MV-4-11 (cell line): ENCODE measurements around the gene RCOR1.
A peak's percentile ranks its signal among the peaks of the same experiment; 100 is the strongest.
"Not testable (repeated sequence)": the region's sequence is repeated elsewhere in the genome, so short reads cannot be mapped to it uniquely, and the experiment has no call there.

Source experiments
- DNase-seq: peaks from one replicate; lab custom pipeline; 2025; lab: John Stamatoyannopoulos, UW

The RCOR1 gene

DNA sequence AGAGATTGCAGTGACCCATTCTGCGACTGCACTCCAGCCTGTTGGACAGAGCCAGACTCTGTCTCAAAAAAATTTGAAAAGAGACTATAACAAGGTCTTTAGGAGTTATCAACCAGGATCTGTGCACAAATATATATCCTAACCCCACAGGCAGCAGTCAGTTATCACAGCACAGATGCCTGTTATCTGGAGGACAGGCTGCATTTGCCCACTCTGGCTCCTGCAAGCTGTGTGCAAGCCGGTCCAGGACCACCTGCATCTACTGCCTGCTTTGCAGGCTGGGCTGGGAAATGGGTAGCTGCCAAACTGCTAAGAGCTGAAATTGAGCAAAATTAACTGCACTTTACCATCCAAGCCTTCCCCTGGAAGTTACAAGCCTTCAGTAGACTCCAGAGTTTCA, 21.4 kb upstream of the RCOR1 start:
- no peak for DNase-seq

- DNase-seq, result no peak
Observed at GRCh38 chr14:102571478-102572042, 20.9 kb upstream of the RCOR1 start.

- not testable (repeated sequence) for DNase-seq
Observed at GRCh38 chr14:102573161-102573560, 19.3 kb upstream of the RCOR1 start.

GRCh38 chr14:102573591-102574046, 18.8 kb upstream of the RCOR1 start:
- DNase-seq, result peak; percentile 74

DNA sequence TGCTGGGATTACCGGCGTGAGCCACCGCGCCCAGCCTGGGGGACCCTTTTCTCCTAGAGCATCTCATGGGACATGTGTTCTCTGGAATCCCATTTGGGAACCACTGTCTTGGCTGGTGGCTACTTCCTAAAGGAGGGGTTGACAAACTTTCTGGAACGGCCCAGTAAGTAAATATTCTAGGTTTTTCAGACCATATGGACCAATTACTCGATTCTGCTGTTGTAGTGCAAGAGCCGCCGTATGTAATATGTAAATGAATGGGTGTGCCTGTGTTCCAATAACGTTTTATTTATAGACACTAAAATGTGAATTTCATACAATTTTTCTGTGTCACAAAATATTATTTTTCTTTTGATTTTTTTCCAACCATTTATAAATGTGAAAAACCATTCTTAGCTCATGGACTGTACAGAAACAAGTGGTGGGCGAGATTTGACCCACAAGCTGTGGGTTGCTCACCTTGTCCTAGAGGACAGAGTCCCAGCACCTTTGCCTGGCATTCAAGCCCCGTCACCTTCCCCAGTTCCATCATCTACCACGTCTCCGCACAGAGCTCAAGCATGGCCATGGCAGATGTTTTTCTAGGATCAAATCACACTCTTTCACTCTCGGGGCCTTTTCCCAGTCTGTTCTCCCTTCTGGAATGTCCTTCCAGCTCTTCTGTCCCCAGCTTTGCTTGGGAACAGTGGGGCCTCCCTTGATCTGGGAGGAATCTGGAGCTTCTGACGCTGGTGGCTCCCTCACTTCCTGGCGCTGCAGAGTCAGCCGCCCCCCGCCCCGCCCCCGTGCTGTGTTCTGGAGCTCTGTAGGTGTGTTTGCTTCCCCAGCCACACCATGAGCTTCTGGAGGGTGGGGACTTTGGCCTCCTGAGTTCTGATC, 17.9 kb upstream of the RCOR1 start:
- no peak for DNase-seq

DNA sequence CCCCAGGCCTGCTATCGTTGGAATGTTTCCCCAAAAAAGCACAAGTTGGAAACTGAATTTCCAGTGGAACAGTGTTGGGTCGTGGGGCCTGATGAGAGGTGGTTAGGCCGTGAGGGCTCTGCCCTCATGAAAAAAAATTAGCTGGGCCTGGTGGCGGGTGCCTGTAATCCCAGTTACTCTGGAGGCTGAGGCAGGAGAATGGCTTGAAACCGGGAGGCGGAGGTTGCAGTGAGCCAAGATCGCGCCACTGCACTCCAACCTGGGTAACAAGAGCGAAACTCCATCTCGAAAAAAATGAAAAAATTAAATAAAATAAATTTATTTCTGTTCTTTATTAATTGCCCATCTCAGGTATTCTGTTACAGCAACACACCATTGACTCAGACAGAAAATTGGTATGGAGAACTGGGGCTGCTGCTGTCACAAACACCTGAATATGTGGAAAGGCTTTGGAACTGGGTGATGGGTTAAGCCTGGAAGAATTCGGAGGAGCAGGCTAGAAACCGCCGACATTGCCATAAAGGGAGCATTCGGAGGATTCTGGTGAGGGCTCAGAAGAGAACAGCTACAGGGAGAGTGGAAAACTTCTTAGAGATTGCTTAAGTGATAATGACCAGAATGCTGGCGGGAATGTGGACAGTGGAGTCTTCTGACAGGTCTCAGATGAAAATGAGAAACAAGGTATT, 17.1 kb upstream of the RCOR1 start:
- DNase-seq, result no peak

DNA sequence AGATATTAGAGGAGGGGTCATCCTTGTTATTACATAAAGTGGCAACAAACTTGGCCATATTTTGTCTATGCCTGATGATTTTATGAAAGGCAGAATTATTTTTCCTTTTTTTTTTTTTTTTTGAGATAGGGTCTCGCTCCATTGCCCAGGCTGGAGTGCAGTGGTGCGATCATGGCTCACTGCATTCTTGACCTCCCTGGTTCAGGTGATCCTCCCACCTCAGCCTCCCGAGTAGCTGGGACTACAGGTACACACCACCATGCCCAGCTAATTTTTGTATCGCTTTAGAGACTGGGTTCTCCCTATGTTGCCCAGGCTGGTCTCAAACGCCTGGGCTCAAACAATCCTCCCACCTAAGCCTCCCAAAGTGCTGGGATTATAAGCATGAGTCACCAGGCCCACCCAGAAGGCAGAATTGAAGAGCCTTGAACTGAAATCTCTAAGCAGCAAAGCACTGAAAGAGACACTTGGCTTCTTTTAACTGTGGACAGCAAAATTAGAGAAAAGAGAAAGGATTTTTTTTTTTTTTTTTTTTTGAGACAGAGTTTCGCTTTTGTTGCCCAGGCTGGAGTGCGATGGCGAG, 16.5 kb upstream of the RCOR1 start:
- not testable (repeated sequence) for DNase-seq

GRCh38 chr14:102578821-102579220, 13.6 kb upstream of the RCOR1 start:
- DNase-seq, result no peak

- DNase-seq, result no peak
Observed at GRCh38 chr14:102579696-102580549, 12.5 kb upstream of the RCOR1 start.

GRCh38 chr14:102580550-102581110, 11.8 kb upstream of the RCOR1 start:
- DNase-seq, result no peak

GRCh38 chr14:102581193-102581592, 11.3 kb upstream of the RCOR1 start:
- DNase-seq, result no peak

DNA sequence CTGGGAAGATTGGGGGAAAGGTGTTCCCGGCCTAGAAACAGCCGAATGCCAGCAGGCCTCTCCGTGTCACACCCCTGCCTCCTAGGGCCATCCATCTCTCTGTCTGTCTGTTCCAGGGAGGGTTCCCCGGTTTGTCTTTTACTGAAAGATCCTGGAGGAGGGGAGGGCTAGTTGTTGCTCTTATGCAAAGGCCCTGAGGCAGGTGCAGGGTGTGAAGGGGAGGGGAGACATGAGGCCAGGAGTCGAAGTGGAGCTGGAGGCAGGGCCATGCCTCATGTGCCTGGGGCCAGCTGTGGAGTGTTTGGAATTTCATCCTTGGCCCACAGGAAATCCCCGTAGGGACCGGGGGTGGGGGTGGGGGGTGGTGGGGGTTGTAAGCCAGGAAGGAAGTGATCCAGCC, 8.7 kb upstream of the RCOR1 start:
- DNase-seq, result no peak

- no peak for DNase-seq
Observed at GRCh38 chr14:102584871-102585869, 7.3 kb upstream of the RCOR1 start.

- no peak for DNase-seq
Observed at GRCh38 chr14:102586420-102587104, 5.9 kb upstream of the RCOR1 start.

DNA sequence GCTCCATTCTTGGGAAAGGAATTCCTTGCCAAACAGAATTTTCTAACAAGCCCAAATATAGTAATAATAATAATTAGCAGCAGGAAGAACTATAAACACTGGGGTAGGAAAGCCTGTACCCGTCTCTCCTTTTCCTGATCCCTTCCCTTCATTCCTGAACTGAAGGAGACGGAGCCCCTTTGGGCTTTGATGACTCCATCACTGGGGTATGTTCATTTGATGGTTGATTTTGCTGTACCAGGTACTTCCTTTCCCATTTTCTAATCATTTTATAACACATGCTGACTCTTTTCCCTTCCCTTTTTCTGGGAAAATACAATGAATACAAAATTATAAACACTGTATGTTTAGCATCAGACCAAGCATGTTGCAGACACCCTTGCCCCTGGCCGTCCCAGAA, 3.6 kb upstream of the RCOR1 start:
- no peak for DNase-seq

DNA sequence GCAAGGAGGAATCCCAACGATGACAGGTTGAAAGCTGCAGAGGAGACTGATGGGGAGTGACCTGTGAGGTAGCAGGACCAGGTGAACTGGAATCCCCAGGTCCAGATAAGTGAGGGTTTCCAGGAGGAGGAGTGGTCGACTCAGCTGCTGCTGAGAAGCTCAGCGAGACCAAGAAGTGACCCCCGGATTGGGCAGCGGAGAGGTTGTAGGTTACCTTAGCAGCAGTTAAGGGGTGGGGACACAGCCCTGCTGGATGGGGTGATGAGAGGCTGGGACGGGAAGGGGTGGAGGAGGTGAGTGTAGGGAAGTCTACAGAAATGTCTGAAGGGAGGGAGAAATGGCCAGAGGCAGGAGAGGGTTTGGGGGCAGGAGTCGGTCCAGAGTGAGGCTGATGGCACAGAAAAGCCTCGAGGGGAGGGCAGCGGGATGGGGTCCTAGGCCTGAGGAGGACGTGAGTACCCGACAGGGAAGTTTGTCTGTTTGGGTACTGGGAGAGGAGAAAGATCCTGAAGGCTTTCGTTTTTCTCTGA, 2.6 kb upstream of the RCOR1 start:
- no peak for DNase-seq

DNA sequence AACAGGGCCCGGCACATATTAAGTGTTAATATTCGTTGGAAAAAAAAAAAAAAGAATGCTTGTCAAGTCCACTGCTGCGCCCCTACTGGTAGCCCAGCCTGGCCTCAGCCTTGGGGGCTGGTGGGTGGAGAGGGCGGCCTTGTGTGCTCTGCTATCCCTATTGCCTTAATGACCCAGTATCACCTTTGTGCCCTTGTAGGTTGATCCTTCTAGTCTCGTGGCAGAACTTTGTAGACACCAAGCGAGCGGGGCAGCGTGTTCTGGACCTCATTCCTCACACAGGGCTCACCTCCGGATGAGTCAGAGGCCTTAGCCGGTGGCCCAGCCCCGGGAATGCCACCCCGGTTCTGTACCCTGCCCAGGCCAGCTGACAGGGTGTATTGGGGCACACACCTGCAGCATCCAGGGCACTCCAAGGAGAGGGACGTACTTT, 1.8 kb upstream of the RCOR1 start:
- DNase-seq, result no peak

GRCh38 chr14:102591372-102591943, 991 bp upstream of the RCOR1 start:
- peak; percentile 46 for DNase-seq

DNA sequence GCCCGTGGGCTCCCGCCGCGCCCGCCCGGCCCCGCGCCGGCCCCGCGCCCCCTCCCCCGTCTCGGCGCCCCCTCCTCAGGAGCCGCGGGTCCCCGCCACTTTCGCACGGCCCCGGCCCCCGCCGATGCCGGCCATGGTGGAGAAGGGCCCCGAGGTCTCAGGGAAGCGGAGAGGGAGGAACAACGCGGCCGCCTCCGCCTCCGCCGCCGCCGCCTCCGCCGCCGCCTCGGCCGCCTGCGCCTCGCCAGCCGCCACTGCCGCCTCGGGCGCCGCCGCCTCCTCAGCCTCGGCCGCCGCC, 263 bp downstream of the RCOR1 start:
- DNase-seq, result no peak
